NB4 (cell line): Measurements from ENCODE around the gene TTLL6.

Source experiments
- DNase-seq: peaks from one replicate; pipeline ENCODE4 v3.0.0; 2010; ENCODE audit warnings: low read depth
- H3K4me3 ChIP-seq: one replicate; pipeline ENCODE4 v1.5.1; 2011; ENCODE audit warnings: mild to moderate bottlenecking, low read depth, low read length, moderate library complexity
- MYC ChIP-seq: IDR thresholded peaks from 2 replicates; pipeline ENCODE4 v1.6.1; 2011; ENCODE audit warnings: low read depth, low read length
- POLR2A ChIP-seq: IDR thresholded peaks from 2 replicates; pipeline ENCODE4 v1.6.1; 2011; ENCODE audit warnings: mild to moderate bottlenecking; ENCODE audit not compliant: insufficient read length; ENCODE audit errors: extremely low read depth
- TF ChIP-seq, protein P1 (sequence below): IDR thresholded peaks from one replicate; pipeline ENCODE4 v1.5.1; 2012; ENCODE audit warnings: low read depth, low read length
- TF ChIP-seq, protein P2 (sequence below): IDR thresholded peaks from 2 replicates; pipeline ENCODE4 v1.6.1; 2011; ENCODE audit warnings: low read depth, low read length

TTLL6 gene

DNA sequence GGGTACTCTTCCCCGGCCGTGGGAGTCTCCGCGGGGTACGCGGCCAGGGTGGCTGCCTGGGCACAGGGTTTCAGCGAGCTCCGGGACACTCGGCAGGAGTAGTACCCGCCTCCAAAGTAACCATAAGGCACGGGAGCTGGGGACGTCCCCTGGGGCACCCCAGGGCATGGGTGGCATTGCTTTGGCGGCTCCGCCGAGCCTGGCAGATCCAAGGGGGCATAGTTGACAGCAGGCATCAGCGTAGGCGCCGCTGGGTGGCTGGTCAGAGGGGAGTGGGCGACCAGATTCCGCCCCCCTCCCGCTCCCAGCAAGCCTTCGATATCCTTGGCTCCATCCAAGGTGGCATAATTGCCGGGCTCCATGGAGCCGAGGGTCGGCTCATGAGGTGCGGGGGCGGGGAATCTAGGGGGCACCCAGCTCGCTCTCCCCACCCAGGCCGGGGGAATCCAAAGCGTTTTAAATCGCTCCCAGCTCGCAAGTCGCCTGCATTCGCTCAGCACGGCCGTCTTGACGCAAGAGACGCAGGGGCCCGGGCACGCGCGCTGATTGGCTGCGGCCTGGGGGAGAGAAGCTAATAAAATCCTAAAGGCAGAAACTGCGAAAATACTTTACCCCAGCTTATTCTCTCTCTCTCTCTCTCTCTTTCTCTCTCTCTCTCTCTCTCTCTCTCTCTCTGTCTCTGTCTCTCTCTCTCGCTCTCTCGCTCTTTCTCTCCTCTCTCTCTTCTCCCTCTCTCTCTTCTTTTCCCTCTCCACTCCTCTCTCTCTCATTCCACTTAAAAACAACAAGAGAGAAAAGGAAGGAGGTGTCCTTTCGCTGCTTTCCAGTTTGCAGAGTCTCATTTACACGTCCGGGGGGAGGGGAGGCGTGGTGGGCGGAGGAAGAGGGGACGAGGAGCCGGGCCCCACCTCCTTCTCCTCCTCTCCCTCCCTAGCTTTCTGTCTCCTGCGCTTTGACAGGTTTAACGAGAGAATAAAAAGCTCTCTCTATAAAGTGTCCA is 88.5 kb downstream of the TTLL6 start, which contains the start of gene HOXB13:
Gene HOXB13 (minus strand): TSS at position 519 of the 1,000 bp plus-strand sequence. CDS start 157 bp downstream, at position 362.
- H3K4me3 ChIP-seq, result no peak within 1 kb of the TSS
- DNase-seq, result no peak
- TF ChIP-seq, protein P1, sequence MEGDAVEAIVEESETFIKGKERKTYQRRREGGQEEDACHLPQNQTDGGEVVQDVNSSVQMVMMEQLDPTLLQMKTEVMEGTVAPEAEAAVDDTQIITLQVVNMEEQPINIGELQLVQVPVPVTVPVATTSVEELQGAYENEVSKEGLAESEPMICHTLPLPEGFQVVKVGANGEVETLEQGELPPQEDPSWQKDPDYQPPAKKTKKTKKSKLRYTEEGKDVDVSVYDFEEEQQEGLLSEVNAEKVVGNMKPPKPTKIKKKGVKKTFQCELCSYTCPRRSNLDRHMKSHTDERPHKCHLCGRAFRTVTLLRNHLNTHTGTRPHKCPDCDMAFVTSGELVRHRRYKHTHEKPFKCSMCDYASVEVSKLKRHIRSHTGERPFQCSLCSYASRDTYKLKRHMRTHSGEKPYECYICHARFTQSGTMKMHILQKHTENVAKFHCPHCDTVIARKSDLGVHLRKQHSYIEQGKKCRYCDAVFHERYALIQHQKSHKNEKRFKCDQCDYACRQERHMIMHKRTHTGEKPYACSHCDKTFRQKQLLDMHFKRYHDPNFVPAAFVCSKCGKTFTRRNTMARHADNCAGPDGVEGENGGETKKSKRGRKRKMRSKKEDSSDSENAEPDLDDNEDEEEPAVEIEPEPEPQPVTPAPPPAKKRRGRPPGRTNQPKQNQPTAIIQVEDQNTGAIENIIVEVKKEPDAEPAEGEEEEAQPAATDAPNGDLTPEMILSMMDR, result no peak
- TF ChIP-seq MYC, result no peak
- TF ChIP-seq, protein P2, sequence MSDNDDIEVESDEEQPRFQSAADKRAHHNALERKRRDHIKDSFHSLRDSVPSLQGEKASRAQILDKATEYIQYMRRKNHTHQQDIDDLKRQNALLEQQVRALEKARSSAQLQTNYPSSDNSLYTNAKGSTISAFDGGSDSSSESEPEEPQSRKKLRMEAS, result no peak
- no peak for TF ChIP-seq POLR2A

DNA sequence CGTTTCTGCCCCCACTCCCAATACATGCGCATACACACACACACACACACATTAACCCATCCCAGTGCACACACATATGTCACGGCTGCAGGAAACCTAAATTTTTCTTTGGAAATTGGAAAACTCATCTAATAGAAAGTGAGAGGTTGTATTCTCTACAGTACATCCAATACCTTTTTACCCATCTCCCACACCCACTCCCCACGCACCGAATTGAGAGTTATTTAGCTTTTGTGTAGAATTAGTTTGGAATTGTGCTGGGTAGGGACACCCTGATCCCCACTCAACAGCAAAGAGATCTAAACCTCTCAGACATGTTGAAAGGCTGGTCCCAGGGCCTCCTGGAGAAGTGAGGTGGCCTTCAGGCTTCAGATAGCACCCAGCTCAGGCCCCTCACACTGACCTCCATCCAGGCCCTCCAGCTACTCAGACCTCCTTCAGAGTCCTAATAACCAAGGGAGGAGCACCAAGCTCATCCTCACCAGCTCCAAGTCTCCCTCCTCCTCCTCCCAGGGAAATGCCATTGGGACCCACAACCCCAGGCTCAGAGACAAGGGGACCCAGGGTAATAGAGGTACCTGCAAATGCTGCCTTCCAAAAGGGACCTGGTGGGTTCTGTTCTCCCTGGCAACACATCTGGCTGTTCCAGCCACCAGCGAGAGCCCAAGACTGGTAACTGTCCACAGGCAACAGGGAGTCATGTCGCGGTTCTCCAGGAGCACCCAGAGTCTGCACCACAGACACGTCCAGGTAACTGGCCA is 89.4 kb downstream of the TTLL6 start:
- no peak for DNase-seq
- no peak overlapping the region for H3K4me3 ChIP-seq
- TF ChIP-seq, protein P1, result no peak
- TF ChIP-seq MYC, result no peak
- TF ChIP-seq POLR2A, result no peak
- TF ChIP-seq, protein P2, result no peak

DNA sequence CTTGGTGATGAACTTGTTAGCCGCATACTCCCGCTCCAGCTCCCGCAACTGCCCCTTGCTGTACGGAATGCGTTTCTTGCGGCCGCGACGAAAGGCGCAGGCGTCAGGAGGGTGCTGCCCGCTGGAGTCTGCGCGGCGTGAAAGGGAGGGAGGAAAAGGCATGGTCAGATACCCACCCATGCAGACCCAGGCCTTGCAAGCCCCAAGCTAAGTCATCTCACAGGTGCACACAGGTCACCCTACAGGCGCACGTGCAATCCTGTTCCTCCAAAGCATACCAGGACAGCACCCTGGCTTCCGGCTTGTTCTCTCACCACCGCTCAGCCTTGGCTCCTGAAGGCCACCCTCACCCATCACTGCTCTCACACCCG is 90.1 kb downstream of the TTLL6 start:
- TF ChIP-seq, protein P2, result no peak
- TF ChIP-seq, protein P1, result no peak
- no peak for TF ChIP-seq POLR2A
- no peak for TF ChIP-seq MYC
- no peak overlapping the region for H3K4me3 ChIP-seq
- no peak for DNase-seq

DNA sequence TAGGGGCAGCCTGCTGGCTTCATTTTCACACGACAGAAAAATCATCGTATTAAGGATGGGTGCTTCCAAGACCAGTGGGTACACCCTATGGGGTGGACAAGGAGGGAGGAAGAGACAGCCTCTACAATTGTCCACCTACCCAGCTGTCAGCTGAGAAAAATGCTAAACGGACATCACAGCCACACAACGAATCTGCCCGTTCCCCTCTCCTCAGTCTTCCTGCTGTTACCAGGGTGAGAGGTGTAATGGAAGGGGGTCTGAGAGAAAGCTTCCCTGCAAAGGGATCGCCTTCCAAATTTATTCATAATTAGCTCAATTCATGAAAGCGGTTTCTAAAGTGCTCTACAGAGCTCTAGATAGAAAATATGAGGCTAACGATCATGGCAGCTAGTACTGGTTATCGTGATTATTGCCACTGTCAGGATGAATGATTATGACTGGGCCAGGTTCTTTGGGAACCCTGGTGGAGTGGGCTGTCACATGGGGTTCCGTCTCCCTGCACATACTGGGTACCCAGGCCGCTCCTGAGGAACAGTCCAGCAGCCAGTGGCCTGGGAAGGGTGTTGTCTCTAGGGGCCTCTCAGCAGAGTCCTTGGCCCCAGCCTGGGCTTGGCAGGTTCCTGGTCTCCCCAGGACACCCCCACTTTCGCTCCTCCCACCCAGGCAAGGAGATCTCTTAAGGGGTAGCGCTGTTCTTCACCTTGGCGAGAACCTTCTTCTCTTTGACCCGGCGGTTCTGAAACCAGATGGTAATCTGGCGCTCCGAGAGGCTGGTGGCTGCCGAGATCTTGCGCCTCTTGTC is 90.7 kb downstream of the TTLL6 start:
- TF ChIP-seq, protein P1, result no peak
- TF ChIP-seq, protein P2, result no peak
- TF ChIP-seq POLR2A, result no peak
- TF ChIP-seq MYC, result no peak
- DNase-seq, result no peak
- H3K4me3 ChIP-seq, result no peak overlapping the region
